ENCODE results near the gene GSC.
"Not testable (repeated sequence)": the region's sequence is repeated elsewhere in the genome, so short reads cannot be mapped to it uniquely, and the experiment has no call there.

GSC gene

GRCh38 chr14:94769391-94770250 lies at the start of gene GSC:
TSS of gene GSC (minus strand) at chr14:94770113. CDS start at chr14:94770015, 98 bp downstream.
- DNase-seq (ENCODE audit: low read depth in 2 of 2) = no peak

GRCh38 chr14:94819531-94819930 lies 49.6 kb upstream of the GSC start:
- no peak for DNase-seq (ENCODE audit: low read depth in 2 of 2)

- DNase-seq (ENCODE audit: low read depth in 2 of 2) = no peak
Measured at GRCh38 chr14:94816113-94816512, 46.2 kb upstream of the GSC start.

GRCh38 chr14:94805680-94806288 lies 35.9 kb upstream of the GSC start:
- no peak for DNase-seq (ENCODE audit: low read depth in 2 of 2)

GRCh38 chr14:94801225-94801624 lies 31.3 kb upstream of the GSC start:
- no peak for DNase-seq (ENCODE audit: low read depth in 2 of 2)

- not testable (repeated sequence) for DNase-seq (ENCODE audit: low read depth in 2 of 2)
Measured at GRCh38 chr14:94800764-94801163, 30.9 kb upstream of the GSC start.

- no peak for DNase-seq (ENCODE audit: low read depth in 2 of 2)
Measured at GRCh38 chr14:94797887-94798286, 28.0 kb upstream of the GSC start.

- no peak for DNase-seq (ENCODE audit: low read depth in 2 of 2)
Measured at GRCh38 chr14:94796278-94796677, 26.4 kb upstream of the GSC start.

- DNase-seq (ENCODE audit: low read depth in 2 of 2) = no peak
Measured at GRCh38 chr14:94795372-94795771, 25.5 kb upstream of the GSC start.

- DNase-seq (ENCODE audit: low read depth in 2 of 2) = no peak
Measured at GRCh38 chr14:94793901-94794300, 24.0 kb upstream of the GSC start.

- DNase-seq (ENCODE audit: low read depth in 2 of 2) = no peak
Measured at GRCh38 chr14:94787655-94788054, 17.7 kb upstream of the GSC start.

GRCh38 chr14:94787092-94787491 lies 17.2 kb upstream of the GSC start:
- DNase-seq (ENCODE audit: low read depth in 2 of 2) = no peak

GRCh38 chr14:94780536-94781399 lies 10.9 kb upstream of the GSC start:
- DNase-seq (ENCODE audit: low read depth in 2 of 2) = no peak

- DNase-seq (ENCODE audit: low read depth in 2 of 2) = no peak
Measured at GRCh38 chr14:94779713-94780112, 9.8 kb upstream of the GSC start.

GRCh38 chr14:94775871-94776210 lies 5.9 kb upstream of the GSC start:
- no peak for DNase-seq (ENCODE audit: low read depth in 2 of 2)

GRCh38 chr14:94775091-94775870 lies 5.4 kb upstream of the GSC start:
- no peak for DNase-seq (ENCODE audit: low read depth in 2 of 2)

- DNase-seq (ENCODE audit: low read depth in 2 of 2) = no peak
Measured at GRCh38 chr14:94774344-94775090, 4.6 kb upstream of the GSC start.

- DNase-seq (ENCODE audit: low read depth in 2 of 2) = no peak
Measured at GRCh38 chr14:94773655-94774343, 3.9 kb upstream of the GSC start.

- DNase-seq (ENCODE audit: low read depth in 2 of 2) = no peak
Measured at GRCh38 chr14:94773061-94773648, 3.2 kb upstream of the GSC start.

- DNase-seq (ENCODE audit: low read depth in 2 of 2) = no peak
Measured at GRCh38 chr14:94772548-94772947, 2.6 kb upstream of the GSC start.
